ENCODE data around the gene TCEAL9.
"Not testable (repeated sequence)": the region's sequence is repeated elsewhere in the genome, so short reads cannot be mapped to it uniquely, and the experiment has no call there.

TCEAL9 gene

GRCh38 chrX:103356130-103356798 lies at the start of gene TCEAL9:
TCEAL9 (plus strand) TSS chrX:103356506; CDS start chrX:103357685, 1,179 bp downstream.
- peak; percentile 38 for DNase-seq (ENCODE audit: low spot score)

GRCh38 chrX:103309860-103310554 lies 46.3 kb upstream of the TCEAL9 start:
- no peak for DNase-seq (ENCODE audit: low spot score)

GRCh38 chrX:103310555-103311398 lies 45.5 kb upstream of the TCEAL9 start, which contains the start of gene BEX2:
BEX2 (minus strand) TSS chrX:103310990; CDS start chrX:103309976, 1,014 bp downstream.
- no peak for DNase-seq (ENCODE audit: low spot score)

- no peak for DNase-seq (ENCODE audit: low spot score)
These were observed 44.9 kb upstream of the TCEAL9 start for GRCh38 chrX:103311399-103311780.

- DNase-seq (ENCODE audit: low spot score) = peak; percentile 30
These were observed 26.3 kb upstream of the TCEAL9 start, which contains the start of gene TCEAL7 for GRCh38 chrX:103329991-103330390. TCEAL7 (plus strand) TSS chrX:103330239; CDS start chrX:103331404, 1,165 bp downstream.

- no peak for DNase-seq (ENCODE audit: low spot score)
These were observed 25.5 kb upstream of the TCEAL9 start for GRCh38 chrX:103330681-103331288.

GRCh38 chrX:103338663-103339062 lies 17.6 kb upstream of the TCEAL9 start:
- no peak for DNase-seq (ENCODE audit: low spot score)

- DNase-seq (ENCODE audit: low spot score) = no peak
These were observed 13.2 kb upstream of the TCEAL9 start for GRCh38 chrX:103343105-103343504.

- no peak for DNase-seq (ENCODE audit: low spot score)
These were observed 11.7 kb upstream of the TCEAL9 start for GRCh38 chrX:103344606-103345005.

GRCh38 chrX:103347682-103348397 lies 8.5 kb upstream of the TCEAL9 start:
- no peak for DNase-seq (ENCODE audit: low spot score)

- DNase-seq (ENCODE audit: low spot score) = no peak
These were observed 552 bp downstream of the TCEAL9 start for GRCh38 chrX:103356858-103357257.

GRCh38 chrX:103357871-103358270 lies 1.6 kb downstream of the TCEAL9 start:
- DNase-seq (ENCODE audit: low spot score) = no peak

- not testable (repeated sequence) for DNase-seq (ENCODE audit: low spot score)
These were observed 3.3 kb downstream of the TCEAL9 start for GRCh38 chrX:103359605-103360004.

- DNase-seq (ENCODE audit: low spot score) = no peak
These were observed 3.8 kb downstream of the TCEAL9 start for GRCh38 chrX:103360092-103360491.

- DNase-seq (ENCODE audit: low spot score) = no peak
These were observed 4.6 kb downstream of the TCEAL9 start for GRCh38 chrX:103360916-103361315.

GRCh38 chrX:103361798-103362197 lies 5.5 kb downstream of the TCEAL9 start:
- DNase-seq (ENCODE audit: low spot score) = no peak

GRCh38 chrX:103362474-103362873 lies 6.2 kb downstream of the TCEAL9 start:
- peak; percentile 35 for DNase-seq (ENCODE audit: low spot score)

GRCh38 chrX:103363046-103363445 lies 6.7 kb downstream of the TCEAL9 start:
- no peak for DNase-seq (ENCODE audit: low spot score)

- DNase-seq (ENCODE audit: low spot score) = no peak
These were observed 11.2 kb downstream of the TCEAL9 start for GRCh38 chrX:103367502-103367901.

- DNase-seq (ENCODE audit: low spot score) = no peak
These were observed 13.2 kb downstream of the TCEAL9 start for GRCh38 chrX:103369479-103369878.

GRCh38 chrX:103372886-103373285 lies 16.6 kb downstream of the TCEAL9 start:
- no peak for DNase-seq (ENCODE audit: low spot score)

Measured in hepatic stellate cell (primary cell).